ENCODE data around the gene EMB. TPM values are rescaled to one million over a fixed set of nuclear protein-coding genes. Genes with fewer than 3 reads are reported as not detected.
"Not testable (repeated sequence)": the region's sequence is repeated elsewhere in the genome, so short reads cannot be mapped to it uniquely, and the experiment has no call there.

The EMB gene
- total RNA-seq, 1 donor from 2014 or later = 6.4 TPM

- H3K36me3 ChIP-seq = no peaks in the 10 kb centered on the region
- H3K9me3 ChIP-seq = no peaks in the 10 kb centered on the region
- H3K4me1 ChIP-seq = no peaks in the 10 kb centered on the region
- DNase-seq (ENCODE audit: low spot score in 2 of 2) = no peak
- H3K27ac ChIP-seq = no peak overlapping the region
- no peaks in the 10 kb centered on the region for H3K27me3 ChIP-seq
- TF ChIP-seq CTCF (IDR thresholded peaks at IDR 0.05) = no peak
- intact Hi-C loops (cut with DNase I) = no loop called here
- no peak overlapping the region for H3K4me3 ChIP-seq
These were observed 6.9 kb upstream of the EMB start for GRCh38 chr5:50447941-50448340.

DNA sequence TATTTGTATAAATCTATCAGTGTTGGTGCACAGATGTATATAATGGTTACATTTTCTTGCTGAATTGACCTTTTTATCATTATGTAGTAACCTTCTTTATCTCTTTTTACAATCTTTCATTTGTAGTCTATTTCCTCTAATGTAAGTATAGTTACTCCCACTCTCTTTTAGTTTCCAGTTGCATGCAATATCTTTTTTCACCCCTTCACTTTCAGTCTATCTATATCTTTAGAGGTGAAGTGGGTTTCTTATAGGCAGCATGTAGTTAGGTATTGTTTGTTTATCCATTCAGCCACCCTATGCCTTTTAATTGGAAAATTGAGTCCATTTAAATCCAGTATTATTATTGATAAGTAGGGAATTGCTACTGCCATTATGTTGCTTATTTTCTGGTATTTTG is 6.1 kb upstream of the EMB start:
- H3K27ac ChIP-seq = no peak overlapping the region
- H3K4me3 ChIP-seq = no peak overlapping the region
- intact Hi-C loops (cut with DNase I) = no loop called here

DNA sequence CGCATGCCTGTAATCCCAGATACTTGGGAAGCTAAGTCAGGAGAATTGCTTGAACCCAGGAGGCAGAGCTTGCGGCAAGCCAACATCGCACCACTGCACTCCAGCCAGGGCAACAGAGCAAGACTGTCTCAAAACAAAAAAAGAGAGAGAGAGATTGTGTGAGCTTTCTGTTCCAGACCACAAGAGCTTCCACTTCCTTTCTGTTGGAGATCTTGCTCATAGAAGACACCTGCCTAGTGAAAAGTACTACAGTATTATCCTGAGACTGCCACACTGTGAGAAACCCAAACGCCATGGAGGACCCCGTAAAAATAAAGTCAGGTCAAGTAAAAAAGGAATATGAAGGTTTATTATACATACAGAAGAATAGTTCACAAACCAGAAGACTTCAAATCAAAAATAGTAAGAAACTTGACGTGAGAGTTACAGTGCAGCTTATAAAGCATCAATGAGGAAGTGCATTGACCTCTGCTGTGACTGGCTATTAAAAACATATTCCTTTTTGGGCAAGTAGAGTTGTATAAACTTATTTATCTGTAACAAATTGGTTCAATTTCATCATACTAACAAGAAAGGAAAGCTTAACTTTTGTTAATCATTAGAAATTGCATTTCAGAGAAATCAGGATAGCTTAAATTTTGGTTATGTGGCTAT is 4.3 kb upstream of the EMB start:
- no peaks in the 10 kb centered on the region for H3K9me3 ChIP-seq
- no peaks in the 10 kb centered on the region for H3K4me1 ChIP-seq
- no peak overlapping the region for H3K27ac ChIP-seq
- H3K27me3 ChIP-seq = no peaks in the 10 kb centered on the region
- no peak overlapping the region for H3K4me3 ChIP-seq
- intact Hi-C loops (cut with DNase I) = no loop called here
- no peaks in the 10 kb centered on the region for H3K36me3 ChIP-seq
- no peak for DNase-seq (ENCODE audit: low spot score in 2 of 2)
- TF ChIP-seq CTCF (IDR thresholded peaks at IDR 0.05) = no peak

More for the DNA sequence above, 6.1 kb upstream of the EMB start:
- H3K9me3 ChIP-seq = no peaks in the 10 kb centered on the region
- H3K4me1 ChIP-seq = no peaks in the 10 kb centered on the region
- H3K27me3 ChIP-seq = no peaks in the 10 kb centered on the region
- TF ChIP-seq CTCF (IDR thresholded peaks at IDR 0.05) = no peak
- H3K36me3 ChIP-seq = no peaks in the 10 kb centered on the region
- no peak for DNase-seq (ENCODE audit: low spot score in 2 of 2)

DNA sequence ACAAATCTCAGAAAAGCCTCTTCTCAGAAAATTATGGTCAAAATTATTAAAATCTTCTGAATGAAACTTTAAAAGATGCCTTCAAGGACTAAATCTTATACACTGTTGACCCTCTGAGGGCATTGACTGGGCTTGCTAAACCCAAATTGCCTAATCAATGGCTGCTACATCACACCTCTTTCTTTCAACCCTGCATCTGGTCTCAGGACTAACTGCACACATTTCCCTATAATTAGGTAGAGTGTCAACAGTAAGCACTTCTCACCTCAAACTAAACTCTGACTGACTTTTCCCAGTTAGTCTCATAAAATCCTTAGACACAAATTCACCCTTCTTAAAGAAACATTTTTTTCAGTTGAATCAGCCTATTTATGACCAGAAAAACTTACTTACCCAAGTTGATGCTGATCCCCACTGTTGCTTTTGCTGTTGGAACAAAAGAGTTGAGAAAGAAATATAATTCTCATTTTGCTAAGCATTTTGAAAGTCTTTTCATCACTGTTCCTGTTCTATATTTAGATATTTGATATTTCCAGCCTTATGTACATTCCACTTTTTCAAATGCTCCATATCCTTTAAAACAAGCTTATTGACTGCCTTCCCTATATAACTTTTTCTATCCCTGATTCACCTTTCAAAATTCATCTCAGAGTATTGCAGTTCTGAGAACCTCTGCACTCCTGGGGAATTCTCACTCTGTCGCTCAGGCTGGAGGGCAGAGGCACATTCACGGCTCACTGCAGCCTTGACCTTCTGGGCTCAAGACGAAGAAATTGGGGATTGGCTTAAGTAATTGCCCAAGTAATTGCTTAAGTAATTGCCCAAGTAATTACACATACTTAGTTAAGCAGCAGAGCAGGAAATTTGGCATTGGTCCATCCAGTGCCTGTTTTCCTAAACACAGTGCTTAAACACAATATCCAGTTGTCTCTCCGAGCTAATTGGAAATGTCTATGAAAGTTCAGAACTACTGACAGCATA is 1.8 kb upstream of the EMB start:
- DNase-seq (ENCODE audit: low spot score in 2 of 2); H3K36me3 ChIP-seq; H3K4me3 ChIP-seq; H3K27ac ChIP-seq; intact Hi-C loops (cut with DNase I); H3K9me3 ChIP-seq; H3K4me1 ChIP-seq; H3K27me3 ChIP-seq: not testable (repeated sequence)

DNA sequence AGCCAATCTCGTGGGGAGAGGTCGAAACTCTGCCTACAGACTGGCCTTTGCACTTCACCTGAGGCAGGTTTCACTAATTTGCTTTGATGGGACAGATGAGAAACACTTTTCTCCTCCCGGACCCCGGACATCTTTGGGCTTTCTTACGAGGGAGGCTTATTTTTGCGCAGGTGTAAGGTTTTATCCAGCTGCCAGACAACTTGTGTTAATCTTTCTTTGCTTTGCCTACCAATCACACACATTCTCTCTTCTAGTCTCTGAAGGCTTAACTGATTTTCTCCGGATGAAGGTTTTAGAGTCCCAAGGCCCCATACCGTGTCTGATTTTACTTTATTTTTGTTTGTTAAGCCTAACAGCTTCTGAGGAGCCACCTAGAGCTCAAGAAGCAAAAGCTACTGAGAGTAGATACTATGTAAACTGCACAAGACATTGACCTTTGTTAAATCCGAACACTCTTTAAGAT is 436 bp upstream of the EMB start:
- peak overlapping the region; percentile 70 to 71 for H3K4me3 ChIP-seq
- no peak for DNase-seq (ENCODE audit: low spot score in 2 of 2)
- TF ChIP-seq CTCF (IDR thresholded peaks at IDR 0.05) = no peak
- H3K27ac ChIP-seq = no peak overlapping the region
- no peaks in the 10 kb centered on the region for H3K4me1 ChIP-seq
- intact Hi-C loops (cut with DNase I) = no loop called here
- no peaks in the 10 kb centered on the region for H3K9me3 ChIP-seq
- H3K36me3 ChIP-seq = no peaks in the 10 kb centered on the region
- H3K27me3 ChIP-seq = no peaks in the 10 kb centered on the region

DNA sequence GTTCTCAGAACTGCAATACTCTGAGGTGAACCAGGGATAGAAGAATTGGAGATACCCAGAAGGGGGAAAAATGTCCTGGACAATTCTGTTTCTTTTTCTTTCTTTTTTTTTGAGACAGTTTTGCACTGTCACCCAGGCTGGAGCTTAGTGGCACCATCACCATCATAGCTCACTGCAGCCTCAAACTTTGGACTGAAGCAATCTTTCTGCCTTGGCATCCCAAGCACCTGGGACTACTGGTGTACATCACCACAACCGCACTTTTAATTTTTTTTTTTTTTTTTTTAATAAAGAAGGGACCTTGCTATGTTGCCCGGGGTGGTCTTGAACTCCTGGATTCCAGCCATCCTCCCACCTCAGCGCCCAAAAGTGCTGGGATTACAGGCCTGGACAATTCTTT is 1.9 kb downstream of the EMB start:
- no peak for TF ChIP-seq CTCF (IDR thresholded peaks at IDR 0.05)
- DNase-seq (ENCODE audit: low spot score in 2 of 2) = no peak
- Histone ChIP-seq H3K36me3 (no peaks in the 10 kb centered on the region), H3K27me3 (no peaks in the 10 kb centered on the region), H3K9me3 (no peaks in the 10 kb centered on the region), H3K4me1 (no peaks in the 10 kb centered on the region), H3K4me3 (no peak overlapping the region), H3K27ac (no peak overlapping the region)
- intact Hi-C loops (cut with DNase I) = no loop called here

- H3K27me3 ChIP-seq; intact Hi-C loops (cut with DNase I); H3K4me1 ChIP-seq; H3K36me3 ChIP-seq; H3K4me3 ChIP-seq; H3K9me3 ChIP-seq; H3K27ac ChIP-seq; DNase-seq (ENCODE audit: low spot score in 2 of 2): not testable (repeated sequence)
These were observed 3.0 kb downstream of the EMB start for GRCh38 chr5:50438060-50438459.

Data from ascending aorta (tissue), 2 donors.